ENCODE results near the gene WDR5.

Gene WDR5

DNA sequence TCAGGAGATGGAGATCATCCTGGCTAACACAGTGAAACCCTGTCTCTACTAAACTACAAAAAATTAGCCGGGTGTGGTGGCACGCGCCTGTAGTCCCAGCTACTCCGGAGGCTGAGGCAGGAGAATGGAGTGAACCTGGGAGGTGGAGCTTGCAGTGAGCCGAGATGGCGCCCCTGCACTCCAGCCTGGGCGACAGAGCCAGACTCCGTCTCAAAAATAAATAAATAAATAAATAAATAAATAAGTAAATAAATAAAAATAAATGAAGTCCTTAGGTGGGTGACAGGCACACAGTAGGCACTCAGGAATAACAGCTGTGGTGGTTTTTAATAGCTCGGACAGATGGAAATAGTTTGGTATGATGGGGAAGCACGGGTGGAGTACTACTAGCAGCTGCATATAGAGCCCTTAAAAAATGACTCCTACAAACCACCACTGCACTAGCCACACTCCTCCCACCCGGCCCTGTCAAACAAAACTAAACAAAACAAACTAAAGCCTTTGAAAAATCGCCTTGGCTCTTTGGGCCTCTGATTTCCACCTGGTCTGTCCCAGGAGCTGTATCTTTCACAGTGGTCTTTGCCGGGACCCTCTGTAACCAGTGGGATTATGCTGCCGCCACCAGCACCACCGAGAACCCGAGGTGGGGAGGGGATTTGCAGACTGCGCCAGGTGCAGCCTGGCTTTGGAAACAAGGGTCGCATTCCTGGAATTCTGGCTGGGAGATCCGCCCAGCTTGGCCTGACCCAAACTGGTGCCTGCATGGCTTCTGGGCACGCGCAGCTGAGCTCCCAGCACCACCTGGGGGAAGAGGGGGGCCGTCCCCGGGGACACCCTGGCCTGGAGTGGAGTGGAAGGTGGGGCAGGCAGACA lies 5.1 kb upstream of the WDR5 start:
- no peak overlapping the region for H3K4me3 ChIP-seq (ENCODE audit: low read depth, low read length)
- H3K27ac ChIP-seq: no peak overlapping the region
- in situ Hi-C loops (cut with HindIII; ENCODE audit: low pct_ligation_motif_present, low sequenced_read_pairs): no loop called here

DNA sequence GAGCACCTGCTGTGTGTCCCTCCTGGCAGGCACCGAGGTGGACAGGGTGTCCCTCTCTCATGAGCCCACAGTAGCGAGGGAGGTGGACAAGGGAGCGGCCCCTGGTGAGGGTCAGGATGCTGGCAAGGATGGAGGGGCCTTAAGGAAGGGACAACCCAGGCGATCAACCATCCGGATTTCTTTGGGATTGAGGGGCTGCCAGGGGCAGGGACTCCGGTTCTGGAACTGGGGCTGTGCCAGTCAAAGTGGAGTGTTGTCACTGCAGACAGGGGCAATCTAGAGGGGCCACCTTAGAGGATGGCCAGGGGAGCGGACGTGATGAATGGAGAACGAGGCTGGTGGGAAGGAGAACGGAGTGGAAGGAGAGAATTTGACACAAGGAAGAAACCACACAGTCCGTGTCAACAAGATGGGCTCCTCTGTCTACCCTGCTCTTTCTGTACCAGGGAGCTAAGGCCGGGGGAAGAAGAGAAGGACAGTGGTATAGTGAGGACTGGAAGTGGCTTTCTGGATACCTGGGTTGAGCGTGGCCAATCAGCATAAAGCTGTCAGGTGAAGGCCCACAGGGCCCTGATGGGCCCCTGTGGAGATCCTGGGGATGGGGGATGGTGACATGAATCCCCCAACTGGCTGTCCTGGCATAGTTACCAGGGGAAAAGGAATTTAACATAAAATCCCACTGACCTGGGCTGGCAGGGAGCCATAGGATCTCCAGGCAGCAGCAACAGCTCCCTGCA lies 4.2 kb upstream of the WDR5 start:
- Histone ChIP-seq H3K27ac (no peak overlapping the region), H3K36me3 (replicated peaks) (no peaks in the 10 kb centered on the region), H3K4me3 (ENCODE audit: low read depth, low read length) (no peak overlapping the region), H3K27me3 (replicated peaks) (no peaks in the 10 kb centered on the region)
- in situ Hi-C loops (cut with HindIII; ENCODE audit: low pct_ligation_motif_present, low sequenced_read_pairs): no loop called here
- no peak for DNase-seq
- TF ChIP-seq, protein P1, sequence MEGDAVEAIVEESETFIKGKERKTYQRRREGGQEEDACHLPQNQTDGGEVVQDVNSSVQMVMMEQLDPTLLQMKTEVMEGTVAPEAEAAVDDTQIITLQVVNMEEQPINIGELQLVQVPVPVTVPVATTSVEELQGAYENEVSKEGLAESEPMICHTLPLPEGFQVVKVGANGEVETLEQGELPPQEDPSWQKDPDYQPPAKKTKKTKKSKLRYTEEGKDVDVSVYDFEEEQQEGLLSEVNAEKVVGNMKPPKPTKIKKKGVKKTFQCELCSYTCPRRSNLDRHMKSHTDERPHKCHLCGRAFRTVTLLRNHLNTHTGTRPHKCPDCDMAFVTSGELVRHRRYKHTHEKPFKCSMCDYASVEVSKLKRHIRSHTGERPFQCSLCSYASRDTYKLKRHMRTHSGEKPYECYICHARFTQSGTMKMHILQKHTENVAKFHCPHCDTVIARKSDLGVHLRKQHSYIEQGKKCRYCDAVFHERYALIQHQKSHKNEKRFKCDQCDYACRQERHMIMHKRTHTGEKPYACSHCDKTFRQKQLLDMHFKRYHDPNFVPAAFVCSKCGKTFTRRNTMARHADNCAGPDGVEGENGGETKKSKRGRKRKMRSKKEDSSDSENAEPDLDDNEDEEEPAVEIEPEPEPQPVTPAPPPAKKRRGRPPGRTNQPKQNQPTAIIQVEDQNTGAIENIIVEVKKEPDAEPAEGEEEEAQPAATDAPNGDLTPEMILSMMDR (IDR thresholded peaks at IDR 0.05; ENCODE audit: low read depth, low read length, missing control alignments): no peak

More for the DNA sequence above, 5.1 kb upstream of the WDR5 start:
- Histone ChIP-seq H3K27me3 (replicated peaks) (no peaks in the 10 kb centered on the region), H3K36me3 (replicated peaks) (no peaks in the 10 kb centered on the region)
- no peak for DNase-seq
- TF ChIP-seq, protein P1 (IDR thresholded peaks at IDR 0.05; ENCODE audit: low read depth, low read length, missing control alignments): no peak

DNA sequence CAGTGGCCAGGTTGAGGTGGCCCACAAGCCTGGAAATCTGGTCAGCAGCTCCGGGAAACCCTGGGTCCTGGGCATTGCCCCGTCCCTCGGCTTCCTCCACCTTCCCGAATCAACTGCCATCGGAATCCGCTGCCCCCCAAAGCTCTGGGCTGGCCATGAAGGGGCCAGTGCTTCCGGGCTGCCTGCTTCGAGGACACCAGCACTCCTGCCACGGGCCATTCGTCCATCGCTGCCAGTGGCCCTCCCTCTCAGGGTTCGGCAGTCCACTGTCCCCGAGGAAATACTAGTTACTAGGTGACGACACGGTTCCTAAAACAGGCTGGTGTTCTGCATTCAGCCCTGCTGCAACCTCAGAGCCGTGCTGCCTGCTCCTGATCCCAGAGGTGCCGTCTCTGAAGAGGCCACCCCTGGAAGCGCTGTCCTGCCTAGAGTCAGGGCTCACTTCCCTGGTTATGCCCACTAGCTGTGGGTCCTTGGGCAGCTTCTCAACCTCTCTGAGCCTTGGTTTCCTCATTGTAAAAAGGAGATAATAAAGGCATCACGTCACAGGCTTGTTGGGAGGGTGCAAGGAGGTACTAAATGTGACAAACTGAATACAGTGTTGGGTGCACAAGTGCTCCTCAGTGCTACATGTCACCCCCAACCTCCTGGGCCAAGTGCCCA lies 3.5 kb upstream of the WDR5 start:
- TF ChIP-seq, protein P1 (IDR thresholded peaks at IDR 0.05; ENCODE audit: low read depth, low read length, missing control alignments): no peak

DNA sequence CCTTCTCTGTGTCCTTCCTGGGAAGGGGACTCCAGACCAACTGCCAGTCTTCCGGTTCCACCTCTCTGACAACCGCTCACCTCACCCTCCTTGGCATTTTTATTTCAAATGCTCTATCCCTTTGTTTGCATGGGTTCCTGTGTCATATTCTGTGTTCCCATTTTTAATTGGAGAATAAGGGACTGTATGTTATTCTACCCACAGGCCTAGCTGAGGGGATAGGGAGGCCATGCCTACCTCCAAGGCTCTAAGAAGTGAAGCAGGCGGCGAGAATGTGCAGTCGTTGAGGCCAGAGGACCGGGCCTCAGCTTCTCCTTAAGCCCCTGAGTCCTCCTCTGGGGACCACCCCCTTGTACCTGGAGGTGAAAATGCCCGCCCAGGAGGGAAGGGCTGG lies 936 bp upstream of the WDR5 start:
- TF ChIP-seq, protein P1 (IDR thresholded peaks at IDR 0.05; ENCODE audit: low read depth, low read length, missing control alignments): no peak
- Histone ChIP-seq H3K4me3 (ENCODE audit: low read depth, low read length) (peak overlapping the region; percentile 79), H3K36me3 (replicated peaks) (no peaks in the 10 kb centered on the region), H3K27me3 (replicated peaks) (no peaks in the 10 kb centered on the region), H3K27ac (no peak overlapping the region)
- no peak for DNase-seq
- in situ Hi-C loops (cut with HindIII; ENCODE audit: low pct_ligation_motif_present, low sequenced_read_pairs): no loop called here

More for the DNA sequence above, 3.5 kb upstream of the WDR5 start:
- in situ Hi-C loops (cut with HindIII; ENCODE audit: low pct_ligation_motif_present, low sequenced_read_pairs): no loop called here
- H3K27ac ChIP-seq: no peak overlapping the region
- no peak overlapping the region for H3K4me3 ChIP-seq (ENCODE audit: low read depth, low read length)
- no peaks in the 10 kb centered on the region for H3K27me3 ChIP-seq (replicated peaks)
- H3K36me3 ChIP-seq (replicated peaks): no peaks in the 10 kb centered on the region
- no peak for DNase-seq

DNA sequence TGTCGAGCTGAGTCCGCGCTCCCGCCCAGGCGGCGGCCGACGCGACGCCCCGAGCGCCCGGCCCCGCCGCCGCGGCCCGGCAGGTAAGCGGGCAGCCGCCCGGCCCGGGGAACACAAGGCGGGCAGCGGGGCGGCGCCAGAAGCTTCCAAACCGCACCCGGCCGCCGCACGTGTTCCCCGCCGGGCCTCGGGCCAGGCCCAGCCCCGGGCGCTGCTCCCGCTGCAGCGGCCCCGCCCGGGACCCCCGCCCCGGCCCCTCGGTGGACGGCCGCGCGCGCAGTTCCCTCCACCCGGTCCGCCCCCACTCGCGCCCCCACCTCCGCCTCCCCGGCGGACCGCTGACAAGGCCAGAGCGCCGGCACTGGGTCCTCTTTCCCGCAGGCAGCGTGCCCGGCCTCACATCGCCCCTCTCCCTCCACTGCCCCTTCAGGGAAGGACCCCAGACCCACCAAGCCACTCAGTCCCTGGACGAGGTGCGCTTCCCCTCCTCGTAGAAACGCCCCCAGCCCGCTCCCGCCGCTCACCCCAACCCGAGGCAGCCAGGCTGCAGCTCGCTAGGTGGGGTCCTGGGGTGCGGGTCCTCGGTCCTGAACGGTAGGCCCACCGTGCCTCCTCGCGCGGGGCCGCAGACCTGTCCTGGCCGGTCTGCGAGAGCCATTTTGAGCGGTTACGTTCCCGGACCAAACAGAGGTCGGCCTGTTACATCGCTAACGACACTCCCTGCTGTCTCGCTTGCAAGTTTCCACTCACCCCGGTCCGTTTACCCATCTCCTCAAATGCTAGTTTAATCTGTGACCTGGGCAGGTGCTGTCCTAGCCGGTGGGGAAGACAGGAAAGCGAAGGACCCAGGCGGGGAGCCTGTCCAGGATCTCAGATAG lies 475 bp downstream of the WDR5 start:
- H3K36me3 ChIP-seq (replicated peaks): peaks cover 7% of the 10 kb centered on the region
- H3K27ac ChIP-seq: no peak overlapping the region
- H3K27me3 ChIP-seq (replicated peaks): no peaks in the 10 kb centered on the region
- peak overlapping the region; percentile 95 for H3K4me3 ChIP-seq (ENCODE audit: low read depth, low read length)
- TF ChIP-seq, protein P1 (IDR thresholded peaks at IDR 0.05; ENCODE audit: low read depth, low read length, missing control alignments): no peak
- in situ Hi-C loops (cut with HindIII; ENCODE audit: low pct_ligation_motif_present, low sequenced_read_pairs): no loop called here
- DNase-seq: no peak

Measured in brain microvascular endothelial cell (primary cell).